Measurements from ENCODE around the gene GPR176. TPM values are rescaled to one million over a fixed set of nuclear protein-coding genes. Genes with fewer than 3 reads are reported as not detected.

GPR176 gene
- total RNA-seq, 1 donor: 0.21 TPM

- H3K27me3 ChIP-seq (ENCODE audit: insufficient read depth, low read length): no peaks in the 10 kb centered on the region
- H3K9me3 ChIP-seq (ENCODE audit: low read depth, low read length): no peaks in the 10 kb centered on the region
- H3K4me1 ChIP-seq (ENCODE audit: insufficient read depth, low read length): no peaks in the 10 kb centered on the region
- H3K4me3 ChIP-seq (ENCODE audit: low read length): no peak overlapping the region
Observed at GRCh38 chr15:39803016-39803415, 117.0 kb downstream of the GPR176 start.

- Histone ChIP-seq H3K4me1 (ENCODE audit: insufficient read depth, low read length) (no peaks in the 10 kb centered on the region), H3K9me3 (ENCODE audit: low read depth, low read length) (no peaks in the 10 kb centered on the region), H3K27me3 (ENCODE audit: insufficient read depth, low read length) (no peaks in the 10 kb centered on the region), H3K4me3 (ENCODE audit: low read length) (no peak overlapping the region)
Observed at GRCh38 chr15:39801641-39802309, 118.3 kb downstream of the GPR176 start.

GRCh38 chr15:39799552-39800011 lies 120.5 kb downstream of the GPR176 start:
- no peaks in the 10 kb centered on the region for H3K4me1 ChIP-seq (ENCODE audit: insufficient read depth, low read length)
- H3K9me3 ChIP-seq (ENCODE audit: low read depth, low read length): no peaks in the 10 kb centered on the region
- no peaks in the 10 kb centered on the region for H3K27me3 ChIP-seq (ENCODE audit: insufficient read depth, low read length)
- H3K4me3 ChIP-seq (ENCODE audit: low read length): no peak overlapping the region

GRCh38 chr15:39798382-39798781 lies 121.7 kb downstream of the GPR176 start:
- Histone ChIP-seq H3K4me1 (ENCODE audit: insufficient read depth, low read length) (no peaks in the 10 kb centered on the region), H3K4me3 (ENCODE audit: low read length) (no peak overlapping the region), H3K9me3 (ENCODE audit: low read depth, low read length) (no peaks in the 10 kb centered on the region), H3K27me3 (ENCODE audit: insufficient read depth, low read length) (no peaks in the 10 kb centered on the region)

DNA sequence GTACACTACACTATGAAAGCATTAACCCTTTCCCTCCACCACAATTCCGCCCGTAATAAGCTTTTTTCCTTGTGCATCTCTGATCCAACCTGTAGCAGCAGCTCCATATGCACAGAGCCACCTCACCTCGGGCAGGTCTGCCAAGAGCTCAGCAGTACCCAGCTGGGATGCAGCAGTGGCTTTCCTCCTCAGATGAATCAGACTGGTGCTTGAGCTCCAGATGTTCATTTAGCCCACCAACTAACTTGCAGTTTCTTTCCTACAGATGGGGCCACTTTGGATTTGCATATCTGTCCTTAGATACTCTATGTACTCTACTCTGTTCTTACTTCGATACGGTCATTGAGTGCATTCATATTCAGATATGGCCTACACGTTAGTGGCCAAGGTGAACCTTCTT lies 122.7 kb downstream of the GPR176 start:
- H3K9me3 ChIP-seq (ENCODE audit: low read depth, low read length): no peaks in the 10 kb centered on the region
- H3K27me3 ChIP-seq (ENCODE audit: insufficient read depth, low read length): no peaks in the 10 kb centered on the region
- no peaks in the 10 kb centered on the region for H3K4me1 ChIP-seq (ENCODE audit: insufficient read depth, low read length)
- no peak overlapping the region for H3K4me3 ChIP-seq (ENCODE audit: low read length)

GRCh38 chr15:39796601-39797000 lies 123.5 kb downstream of the GPR176 start:
- Histone ChIP-seq H3K4me3 (ENCODE audit: low read length) (no peak overlapping the region), H3K9me3 (ENCODE audit: low read depth, low read length) (no peaks in the 10 kb centered on the region), H3K4me1 (ENCODE audit: insufficient read depth, low read length) (no peaks in the 10 kb centered on the region), H3K27me3 (ENCODE audit: insufficient read depth, low read length) (no peaks in the 10 kb centered on the region)

- H3K4me1 ChIP-seq (ENCODE audit: insufficient read depth, low read length): no peaks in the 10 kb centered on the region
- H3K4me3 ChIP-seq (ENCODE audit: low read length): no peak overlapping the region
- H3K27me3 ChIP-seq (ENCODE audit: insufficient read depth, low read length): no peaks in the 10 kb centered on the region
- H3K9me3 ChIP-seq (ENCODE audit: low read depth, low read length): no peaks in the 10 kb centered on the region
Observed at GRCh38 chr15:39795486-39795885, 124.6 kb downstream of the GPR176 start.

GRCh38 chr15:39794954-39795353 lies 125.1 kb downstream of the GPR176 start:
- Histone ChIP-seq H3K9me3 (ENCODE audit: low read depth, low read length) (no peaks in the 10 kb centered on the region), H3K4me1 (ENCODE audit: insufficient read depth, low read length) (no peaks in the 10 kb centered on the region), H3K4me3 (ENCODE audit: low read length) (no peak overlapping the region), H3K27me3 (ENCODE audit: insufficient read depth, low read length) (no peaks in the 10 kb centered on the region)

DNA sequence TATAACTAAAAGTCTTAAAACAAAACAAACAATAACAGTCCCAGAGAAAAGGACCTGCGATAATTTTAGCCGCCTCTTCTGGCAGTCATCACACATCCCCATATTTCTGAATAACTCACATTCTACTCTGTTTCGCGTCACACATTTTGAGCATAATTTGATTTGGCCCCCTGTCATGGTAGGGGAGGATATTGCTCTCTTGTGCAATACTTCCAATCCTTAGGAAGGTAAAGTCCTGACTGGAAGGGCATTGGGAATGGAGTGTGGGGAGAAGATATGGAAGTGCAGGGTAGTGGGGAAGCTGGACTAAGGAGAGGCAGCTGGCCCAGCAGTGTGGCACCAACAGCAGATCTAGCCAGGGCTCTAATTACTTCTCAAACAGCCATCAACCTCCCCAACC lies 126.1 kb downstream of the GPR176 start:
- Histone ChIP-seq H3K4me3 (ENCODE audit: low read length) (no peak overlapping the region), H3K4me1 (ENCODE audit: insufficient read depth, low read length) (no peaks in the 10 kb centered on the region), H3K9me3 (ENCODE audit: low read depth, low read length) (no peaks in the 10 kb centered on the region), H3K27me3 (ENCODE audit: insufficient read depth, low read length) (no peaks in the 10 kb centered on the region)

- Histone ChIP-seq H3K9me3 (ENCODE audit: low read depth, low read length) (no peaks in the 10 kb centered on the region), H3K27me3 (ENCODE audit: insufficient read depth, low read length) (no peaks in the 10 kb centered on the region), H3K4me3 (ENCODE audit: low read length) (no peak overlapping the region), H3K4me1 (ENCODE audit: insufficient read depth, low read length) (no peaks in the 10 kb centered on the region)
Observed at GRCh38 chr15:39792844-39793335, 127.2 kb downstream of the GPR176 start.

DNA sequence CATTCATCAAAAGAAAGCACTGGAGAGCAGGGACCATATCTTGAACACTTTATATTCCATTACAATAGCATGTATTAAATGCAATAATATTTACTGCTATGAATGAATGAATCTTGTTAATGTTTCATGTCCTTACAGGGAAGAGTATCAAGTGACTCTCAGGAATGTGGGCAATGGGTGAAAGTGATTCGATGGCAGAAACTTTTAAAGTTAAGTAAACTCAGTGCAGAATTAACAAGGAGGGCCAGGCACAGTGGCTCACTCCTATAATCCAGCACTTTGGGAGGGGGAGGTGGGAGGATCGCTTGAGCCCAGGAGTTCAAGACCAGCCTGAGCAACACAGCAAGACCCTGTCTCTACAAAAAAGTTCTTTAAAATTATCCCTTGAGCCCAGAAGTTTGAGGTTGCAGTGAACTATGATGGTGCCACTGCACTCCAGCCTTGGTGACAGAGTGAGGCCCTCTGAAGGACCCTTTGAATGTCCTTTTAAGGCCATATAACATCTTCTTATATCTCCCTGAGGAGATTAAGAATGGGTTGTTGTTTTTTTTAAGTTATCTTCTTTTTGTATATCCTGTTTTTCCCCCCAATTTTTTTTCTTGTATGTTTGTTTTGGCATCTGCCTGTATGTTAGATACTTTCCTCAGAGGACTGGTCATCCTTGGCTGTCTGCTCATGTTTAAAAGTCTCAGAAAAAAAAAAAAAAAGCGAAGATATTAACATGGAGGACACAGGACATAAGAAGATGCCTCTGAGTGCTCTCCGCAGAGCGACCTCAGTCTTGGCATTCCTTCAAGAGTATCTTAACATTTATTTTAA lies 127.8 kb downstream of the GPR176 start:
- Histone ChIP-seq H3K4me1 (ENCODE audit: insufficient read depth, low read length) (no peaks in the 10 kb centered on the region), H3K4me3 (ENCODE audit: low read length) (no peak overlapping the region), H3K9me3 (ENCODE audit: low read depth, low read length) (no peaks in the 10 kb centered on the region), H3K27me3 (ENCODE audit: insufficient read depth, low read length) (no peaks in the 10 kb centered on the region)

DNA sequence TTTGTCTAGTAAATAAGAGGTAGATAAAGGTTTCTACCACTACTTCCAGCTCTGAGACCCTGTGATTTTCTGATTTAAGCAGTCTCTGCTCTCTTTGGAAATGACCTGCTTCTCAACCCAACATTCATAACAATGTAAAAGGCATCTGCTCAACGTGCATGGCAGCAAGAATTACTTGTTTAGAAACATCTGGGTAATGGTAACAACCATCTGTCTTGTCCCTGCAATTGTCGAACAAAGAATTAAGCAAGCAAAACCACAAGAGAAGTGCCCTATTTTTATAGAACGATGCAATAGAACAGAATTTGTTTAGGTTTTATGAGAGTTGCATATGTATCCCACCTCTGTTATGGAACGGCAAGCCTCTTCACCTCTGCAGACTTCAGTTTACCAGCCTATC lies 130.3 kb downstream of the GPR176 start:
- no peak overlapping the region for H3K4me3 ChIP-seq (ENCODE audit: low read length)
- H3K4me1 ChIP-seq (ENCODE audit: insufficient read depth, low read length): no peaks in the 10 kb centered on the region
- no peaks in the 10 kb centered on the region for H3K9me3 ChIP-seq (ENCODE audit: low read depth, low read length)
- H3K27me3 ChIP-seq (ENCODE audit: insufficient read depth, low read length): no peaks in the 10 kb centered on the region

GRCh38 chr15:39788800-39789565 lies 131.1 kb downstream of the GPR176 start:
- no peaks in the 10 kb centered on the region for H3K9me3 ChIP-seq (ENCODE audit: low read depth, low read length)
- H3K4me1 ChIP-seq (ENCODE audit: insufficient read depth, low read length): peaks cover 3% of the 10 kb centered on the region
- H3K27me3 ChIP-seq (ENCODE audit: insufficient read depth, low read length): no peaks in the 10 kb centered on the region
- H3K4me3 ChIP-seq (ENCODE audit: low read length): no peak overlapping the region

GRCh38 chr15:39788108-39788507 lies 132.0 kb downstream of the GPR176 start:
- Histone ChIP-seq H3K4me3 (ENCODE audit: low read length) (no peak overlapping the region), H3K9me3 (ENCODE audit: low read depth, low read length) (no peaks in the 10 kb centered on the region), H3K4me1 (ENCODE audit: insufficient read depth, low read length) (peaks cover 11% of the 10 kb centered on the region), H3K27me3 (ENCODE audit: insufficient read depth, low read length) (no peaks in the 10 kb centered on the region)

- Histone ChIP-seq H3K4me3 (ENCODE audit: low read length) (no peak overlapping the region), H3K4me1 (ENCODE audit: insufficient read depth, low read length) (peaks cover 12% of the 10 kb centered on the region), H3K27me3 (ENCODE audit: insufficient read depth, low read length) (no peaks in the 10 kb centered on the region), H3K9me3 (ENCODE audit: low read depth, low read length) (no peaks in the 10 kb centered on the region)
Observed at GRCh38 chr15:39787479-39787878, 132.6 kb downstream of the GPR176 start.
